WTC11 (cell line): ENCODE data around the gene USP50. TPM values are rescaled to one million over a fixed set of nuclear protein-coding genes. Genes with fewer than 3 reads are reported as not detected.
"Not testable (repeated sequence)": the region's sequence is repeated elsewhere in the genome, so short reads cannot be mapped to it uniquely, and the experiment has no call there.

Experiments
- ATAC-seq: fragments of 200-7000 bp; cut with Tn5 transposase; 2 replicates; pipeline ENCODE4 v1.10.0; 2021; ENCODE audit warnings: mild to moderate bottlenecking, moderate library complexity
- CTCF ChIA-PET: fragments of 300-600 bp; sonication (Branson Sonifier 250); formaldehyde crosslinking; loops from one replicate; lab custom pipeline; 2021; ENCODE audit warnings: antibody characterized with exemption; lab: Charles Lee
- POLR2A ChIA-PET: fragments of 350-600 bp; sonication (Branson Sonifier 250); formaldehyde crosslinking; loops from one replicate; lab custom pipeline; 2021; ENCODE audit warnings: antibody characterized with exemption; lab: Charles Lee
- DNase-seq: peaks from one replicate; pipeline ENCODE4 v3.0.0; 2021; ENCODE audit warnings: low spot score
- H3K27ac Mint-ChIP-seq: 2 replicates; pipeline ENCODE4 v1.8.0; 2021; ENCODE audit warnings: mixed read lengths
- H3K27me3 Mint-ChIP-seq: 2 replicates; pipeline ENCODE4 v1.8.0; 2021; ENCODE audit warnings: low read depth, mild to moderate bottlenecking, moderate library complexity, mixed read lengths
- H3K36me3 Mint-ChIP-seq: 2 replicates; pipeline ENCODE4 v1.8.0; 2021; ENCODE audit warnings: mixed read lengths
- H3K4me1 Mint-ChIP-seq: 2 replicates; pipeline ENCODE4 v1.8.0; 2022; ENCODE audit warnings: mixed read lengths
- H3K4me3 Mint-ChIP-seq: 2 replicates; pipeline ENCODE4 v1.8.0; 2021; ENCODE audit warnings: mild to moderate bottlenecking, moderate library complexity, mixed read lengths
- H3K9me3 Mint-ChIP-seq: 2 replicates; pipeline ENCODE4 v1.8.0; 2021; ENCODE audit warnings: mixed read lengths
- ATF2 ChIP-seq: sonication (generic); formaldehyde crosslinking; IDR thresholded peaks from 2 replicates; pipeline ENCODE4 v1.8.1; 2022; ENCODE audit warnings: low read depth, missing genetic modification reagents, borderline replicate concordance
- CTCF ChIP-seq: fragments of 200-600 bp; IDR thresholded peaks from 2 replicates; pipeline ENCODE4 v1.8.0; 2022; ENCODE audit warnings: antibody characterized with exemption
- GABPB1 ChIP-seq: sonication (generic); formaldehyde crosslinking; IDR thresholded peaks from 2 replicates; pipeline ENCODE4 v1.8.1; 2023; ENCODE audit warnings: mild to moderate bottlenecking, missing genetic modification reagents
- IRF2 ChIP-seq: sonication (generic); formaldehyde crosslinking; IDR thresholded peaks from 2 replicates; pipeline ENCODE4 v1.8.0; 2022; ENCODE audit warnings: low read depth, missing genetic modification reagents, borderline replicate concordance
- JAZF1 ChIP-seq: fragments of 250-450 bp; sonication (Bioruptor Pico); IDR thresholded peaks from 2 replicates; pipeline ENCODE4 v1.9.0; 2021; ENCODE audit warnings: moderate library complexity, mild to moderate bottlenecking, inconsistent platforms
- JUN ChIP-seq: sonication (generic); formaldehyde crosslinking; IDR thresholded peaks from 2 replicates; pipeline ENCODE4 v1.8.0; 2023; ENCODE audit warnings: mild to moderate bottlenecking, missing genetic modification reagents
- MXD4 ChIP-seq: fragments of 250-450 bp; sonication (Bioruptor Pico); IDR thresholded peaks from 2 replicates; pipeline ENCODE4 v1.8.0; 2021; ENCODE audit warnings: mild to moderate bottlenecking, moderate library complexity, borderline replicate concordance
- SMAD3 ChIP-seq: sonication (generic); formaldehyde crosslinking; IDR thresholded peaks from 2 replicates; pipeline ENCODE4 v1.8.0; 2022; ENCODE audit warnings: missing genetic modification reagents, mild to moderate bottlenecking, borderline replicate concordance
- USF2 ChIP-seq: sonication (generic); formaldehyde crosslinking; IDR thresholded peaks from 2 replicates; pipeline ENCODE4 v1.8.1; 2023; ENCODE audit warnings: mild to moderate bottlenecking, missing genetic modification reagents, moderate library complexity
- ZBTB21 ChIP-seq: sonication (generic); formaldehyde crosslinking; IDR thresholded peaks from 2 replicates; pipeline ENCODE4 v1.8.1; 2023; ENCODE audit warnings: mild to moderate bottlenecking, missing genetic modification reagents, borderline replicate concordance
- ZBTB43 ChIP-seq: sonication (generic); formaldehyde crosslinking; IDR thresholded peaks from 2 replicates; pipeline ENCODE4 v1.8.1; 2023; ENCODE audit warnings: mild to moderate bottlenecking, missing genetic modification reagents
- ZMAT4 ChIP-seq: fragments of 250-450 bp; sonication (Bioruptor Pico); IDR thresholded peaks from 2 replicates; pipeline ENCODE4 v1.9.0; 2021; ENCODE audit warnings: mild to moderate bottlenecking
- ZNF512 ChIP-seq: sonication (generic); formaldehyde crosslinking; IDR thresholded peaks from 2 replicates; pipeline ENCODE4 v1.8.1; 2022; ENCODE audit warnings: missing genetic modification reagents, borderline replicate concordance
- ZNF532 ChIP-seq: fragments of 250-450 bp; sonication (Bioruptor Pico); IDR thresholded peaks from 2 replicates; pipeline ENCODE4 v1.9.0; 2021; ENCODE audit warnings: mild to moderate bottlenecking, borderline replicate concordance
- total RNA-seq: library from RNA; stranded (reverse); gene quantifications from 3 replicates; pipeline ENCODE4 v1.2.3, GENCODE V29; 2021

Gene USP50
- total RNA-seq, 1 experiment from 2014 or later: not detected

- peaks cover 45% of the 10 kb centered on the region for H3K36me3 Mint-ChIP-seq
- no peaks in the 10 kb centered on the region for H3K4me1 Mint-ChIP-seq
- no peak for ATAC-seq
- no peak for TF ChIP-seq SMAD3 (CRISPR knock-in tag)
- no peaks in the 10 kb centered on the region for H3K27me3 Mint-ChIP-seq
- no peaks in the 10 kb centered on the region for H3K9me3 Mint-ChIP-seq
- ChIA-PET POLR2A (no interaction called here), CTCF (no interaction called here)
- no peak overlapping the region for H3K27ac Mint-ChIP-seq
- no peak for DNase-seq
- H3K4me3 Mint-ChIP-seq: no peak overlapping the region
Measured at GRCh38 chr15:50590288-50590687, 43.8 kb upstream of the USP50 start.

GRCh38 chr15:50577492-50577891, 31.0 kb upstream of the USP50 start:
- ATAC-seq: no peak
- H3K9me3 Mint-ChIP-seq: no peaks in the 10 kb centered on the region
- no peaks in the 10 kb centered on the region for H3K4me1 Mint-ChIP-seq
- TF ChIP-seq JUN (CRISPR knock-in tag) (no peak), ZBTB21 (CRISPR knock-in tag) (no peak)
- H3K27ac Mint-ChIP-seq: no peak overlapping the region
- no peak for DNase-seq
- H3K36me3 Mint-ChIP-seq: peaks cover 34% of the 10 kb centered on the region
- no peaks in the 10 kb centered on the region for H3K27me3 Mint-ChIP-seq
- no peak overlapping the region for H3K4me3 Mint-ChIP-seq
- ChIA-PET POLR2A (no interaction called here), CTCF (no interaction called here)

GRCh38 chr15:50576166-50576565, 29.7 kb upstream of the USP50 start:
- Mint-ChIP-seq H3K4me3 (no peak overlapping the region), H3K27ac (no peak overlapping the region; the same call in 1 of the 2 replicates), H3K4me1 (no peaks in the 10 kb centered on the region), H3K36me3 (peaks cover 32% of the 10 kb centered on the region), H3K27me3 (no peaks in the 10 kb centered on the region), H3K9me3 (no peaks in the 10 kb centered on the region)
- TF ChIP-seq CTCF (no peak), ATF2 (no peak), MXD4 (CRISPR knock-in tag) (no peak), GABPB1 (CRISPR knock-in tag) (no peak), USF2 (CRISPR knock-in tag) (no peak), ZBTB43 (CRISPR knock-in tag) (no peak), ZMAT4 (CRISPR knock-in tag) (no peak), IRF2 (CRISPR knock-in tag) (no peak), JAZF1 (CRISPR knock-in tag) (no peak), ZNF532 (no peak), ZNF512 (CRISPR knock-in tag) (no peak)
- DNase-seq (no peak), ATAC-seq (no peak)
- CTCF ChIA-PET: no interaction called here
- POLR2A ChIA-PET: interaction anchor here (0.6 kb wide), 1 partner anchor 32 kb away, joined by 3 read pairs; no protein-coding TSS in a partner anchor

GRCh38 chr15:50573842-50574241, 27.4 kb upstream of the USP50 start:
- H3K27ac Mint-ChIP-seq, CTCF ChIA-PET, H3K4me1 Mint-ChIP-seq, H3K4me3 Mint-ChIP-seq, H3K27me3 Mint-ChIP-seq, H3K9me3 Mint-ChIP-seq, POLR2A ChIA-PET, DNase-seq, ATAC-seq: not testable (repeated sequence)
- H3K36me3 Mint-ChIP-seq: peaks cover 41% of the 10 kb centered on the region
